PFSK-1 (cell line): ENCODE measurements around the gene SLC66A2.

Experiments used
- FOXP2 ChIP-seq: optimal IDR thresholded peaks from 2 replicates; pipeline ENCODE3; 2011; ENCODE audit warnings: borderline replicate concordance, control low read depth, inconsistent platforms; ENCODE audit not compliant: insufficient read depth; ENCODE audit errors: extremely low read length, extremely low read depth
- POLR2AphosphoS5 ChIP-seq: IDR thresholded peaks from 2 replicates; pipeline ENCODE4 v1.6.1; 2012; ENCODE audit warnings: low read depth, mild to moderate bottlenecking, control low read depth, low read length, moderate library complexity
- REST ChIP-seq, 2 experiments: IDR thresholded peaks; 2 replicates each; pipeline versions ENCODE4 v1.6.1 to v1.8.0; 2011 to 2012; ENCODE audit warnings: low read depth in 2 of 2, low read length in 2 of 2, control low read depth in 1 of 2, inconsistent platforms in 1 of 2, mild to moderate bottlenecking in 1 of 2, moderate library complexity in 1 of 2; ENCODE audit not compliant: insufficient read depth in 1 of 2
- SIN3A ChIP-seq: IDR thresholded peaks from 2 replicates; pipeline ENCODE4 v1.6.1; 2012; ENCODE audit warnings: mild to moderate bottlenecking, low read length, moderate library complexity, borderline replicate concordance; ENCODE audit not compliant: insufficient read depth
- TAF1 ChIP-seq: IDR thresholded peaks from 2 replicates; pipeline ENCODE4 v1.6.1; 2012; ENCODE audit warnings: low read length, control low read depth, borderline replicate concordance; ENCODE audit not compliant: insufficient read depth

SLC66A2 gene

GRCh38 chr18:79936641-79937040 lies 14.8 kb downstream of the SLC66A2 start:
- no peak for TF ChIP-seq POLR2AphosphoS5
- TF ChIP-seq FOXP2 = no peak
- no peak for TF ChIP-seq REST (IDR thresholded peaks at IDR 0.05; ENCODE audit: insufficient read depth in 1 of 2, low read depth in 2 of 2, low read length in 2 of 2)
- no peak for TF ChIP-seq TAF1
- no peak for TF ChIP-seq SIN3A

- no peak for TF ChIP-seq FOXP2
- TF ChIP-seq TAF1 = no peak
- no peak for TF ChIP-seq REST (IDR thresholded peaks at IDR 0.05; ENCODE audit: insufficient read depth in 1 of 2, low read depth in 2 of 2, low read length in 2 of 2)
- TF ChIP-seq POLR2AphosphoS5 = no peak
Measured at GRCh38 chr18:79935925-79936324, 15.5 kb downstream of the SLC66A2 start.

GRCh38 chr18:79935499-79935898 lies 16.0 kb downstream of the SLC66A2 start:
- TF ChIP-seq POLR2AphosphoS5 (no peak), FOXP2 (no peak), TAF1 (no peak), REST (IDR thresholded peaks at IDR 0.05; ENCODE audit: insufficient read depth in 1 of 2, low read depth in 2 of 2, low read length in 2 of 2) (no peak), SIN3A (no peak)

GRCh38 chr18:79935098-79935480 lies 16.4 kb downstream of the SLC66A2 start:
- no peak for TF ChIP-seq REST (IDR thresholded peaks at IDR 0.05; ENCODE audit: insufficient read depth in 1 of 2, low read depth in 2 of 2, low read length in 2 of 2)
- no peak for TF ChIP-seq SIN3A
- no peak for TF ChIP-seq TAF1
- TF ChIP-seq POLR2AphosphoS5 = no peak
- no peak for TF ChIP-seq FOXP2
